GM18907 (cell line): ENCODE data around the gene PCYT1A.
A peak's percentile ranks its signal among the peaks of the same experiment; 100 is the strongest.

ENCODE experiments used
- ATAC-seq: cut with Tn5 transposase; IDR thresholded peaks from one replicate; pipeline ENCODE4 v1.9.1; 2021; ENCODE audit warnings: mild to moderate bottlenecking, moderate library complexity; ENCODE audit not compliant: unreplicated experiment

PCYT1A gene

DNA sequence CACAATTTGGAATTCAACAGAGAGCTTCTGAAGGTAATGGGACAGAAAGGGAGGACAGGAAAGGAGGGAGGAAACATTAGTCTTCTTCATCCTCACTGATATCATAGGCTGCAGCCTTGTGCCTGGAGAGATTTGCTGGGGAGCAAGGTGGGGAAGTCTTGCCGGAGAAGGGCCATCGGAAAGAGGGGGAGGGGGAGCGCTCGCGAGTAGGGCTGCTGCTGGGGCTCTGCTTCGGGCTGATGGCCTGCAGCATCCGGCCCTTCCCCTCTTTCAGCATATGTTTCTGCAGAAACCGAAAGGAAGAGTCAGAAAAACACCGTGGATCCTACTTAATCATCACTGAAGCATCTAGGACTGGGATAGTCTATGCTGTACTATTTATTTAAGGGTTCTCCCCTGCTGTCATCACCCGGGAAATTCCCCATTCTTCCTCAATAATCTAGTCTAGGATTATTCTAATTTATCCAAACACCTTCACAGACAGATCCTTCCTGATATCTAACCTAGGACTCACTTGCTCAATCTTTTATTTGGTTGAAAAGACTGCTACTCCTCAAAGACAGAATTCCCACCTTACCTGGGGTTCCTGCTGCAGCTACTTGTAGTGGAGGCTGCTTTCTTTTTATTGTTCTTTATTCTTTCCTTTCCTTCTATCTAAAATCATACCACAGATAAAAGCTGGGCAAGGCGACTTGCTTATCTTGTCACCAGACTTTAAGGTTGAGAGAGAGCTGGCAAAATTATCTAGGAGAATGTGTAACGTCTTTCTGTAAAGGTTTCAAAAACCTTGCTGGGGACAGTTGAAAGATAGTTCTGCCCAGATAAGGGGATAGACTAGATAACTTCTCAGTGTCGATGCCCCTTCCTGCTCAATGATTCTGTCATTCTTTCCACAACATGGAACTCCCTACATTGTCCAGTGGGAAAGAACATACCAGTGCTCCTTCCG, 48.6 kb downstream of the PCYT1A start:
- no peak for ATAC-seq

DNA sequence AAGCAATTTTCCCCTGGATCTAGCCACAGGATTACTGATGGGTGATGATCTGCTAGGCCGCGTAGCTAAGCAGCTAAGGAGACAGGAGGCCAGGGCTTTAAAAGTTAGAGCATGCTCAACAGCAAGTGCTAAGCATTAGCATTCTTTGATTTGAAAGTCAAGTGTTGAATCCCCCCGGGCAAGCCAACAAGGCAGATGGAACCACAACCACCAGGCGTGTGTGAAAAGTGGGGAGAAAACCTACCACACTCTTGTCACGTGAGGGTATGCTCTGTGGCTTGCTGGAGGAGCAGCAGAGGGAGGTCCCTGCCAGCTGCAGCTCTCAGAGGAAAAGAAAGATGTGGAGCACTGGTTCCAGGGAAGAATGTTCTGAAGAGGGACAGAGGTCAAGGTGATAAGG, 50.3 kb downstream of the PCYT1A start:
- no peak for ATAC-seq

DNA sequence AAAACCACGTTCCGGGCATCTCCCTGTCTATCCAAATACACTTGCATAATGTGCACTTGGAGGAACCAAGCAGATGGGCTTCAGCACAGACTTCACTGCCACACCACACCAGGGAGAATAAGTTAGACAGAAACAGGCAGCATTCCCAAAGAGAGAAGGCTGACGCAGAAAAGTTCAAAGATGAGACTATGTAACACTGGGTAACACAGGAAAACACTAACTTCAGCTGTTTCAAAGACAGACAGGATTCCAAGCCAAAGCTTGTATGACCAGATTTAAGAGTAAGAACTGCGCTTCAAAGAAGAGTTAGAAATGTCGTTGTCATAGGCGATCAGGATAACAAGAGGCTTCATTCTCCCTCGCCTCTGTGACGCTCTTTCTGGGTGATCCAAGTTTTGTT, 51.3 kb downstream of the PCYT1A start:
- no peak for ATAC-seq

DNA sequence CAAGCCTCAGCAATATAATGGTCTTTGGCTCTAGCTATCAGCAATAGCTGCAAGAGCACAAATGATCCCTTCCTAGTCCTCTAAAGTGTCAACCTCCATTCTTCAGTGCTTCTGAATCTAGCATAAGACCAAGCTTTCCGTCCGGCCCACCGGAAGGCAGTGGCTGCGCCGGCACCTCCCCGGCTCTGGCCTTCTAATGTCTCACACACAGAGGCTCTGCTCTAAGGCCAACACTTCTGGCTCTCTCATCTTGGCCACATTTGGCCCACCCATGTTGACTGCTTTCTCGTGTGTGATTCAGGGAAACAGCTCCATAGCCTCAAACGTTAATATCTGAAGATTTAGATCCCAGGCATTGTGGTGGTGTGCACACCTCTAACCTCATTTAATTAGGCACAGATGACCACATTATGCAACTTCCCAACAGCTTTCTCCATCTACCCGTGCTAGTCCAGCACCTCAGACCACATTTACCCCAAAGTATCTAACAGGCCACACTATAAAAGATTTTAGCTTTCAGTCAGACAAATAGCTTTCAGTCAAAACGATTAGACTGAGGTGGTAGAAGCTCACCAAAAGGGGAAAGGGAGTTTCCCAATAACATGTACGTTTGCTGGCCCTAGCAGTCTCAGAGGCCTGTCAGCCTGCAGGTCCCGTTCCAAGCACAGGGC, 51.9 kb downstream of the PCYT1A start:
- no peak for ATAC-seq

DNA sequence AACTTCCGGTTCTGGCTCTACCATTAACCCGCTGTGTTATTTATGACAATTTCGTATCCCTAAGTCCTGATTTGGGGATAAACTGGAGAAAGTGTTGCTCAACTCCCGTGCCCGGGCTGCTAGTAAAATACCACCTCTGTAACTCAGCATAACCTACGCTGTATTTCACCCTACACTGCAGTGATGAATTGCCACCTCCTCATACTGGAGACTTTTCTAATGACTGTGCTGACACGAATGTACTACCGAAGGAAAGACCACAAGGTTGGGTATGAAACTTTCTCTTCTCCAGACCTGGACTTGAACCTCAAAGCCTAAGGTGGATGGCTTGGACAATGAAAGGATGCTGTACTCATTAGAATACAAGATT, 54.7 kb downstream of the PCYT1A start:
- no peak for ATAC-seq

DNA sequence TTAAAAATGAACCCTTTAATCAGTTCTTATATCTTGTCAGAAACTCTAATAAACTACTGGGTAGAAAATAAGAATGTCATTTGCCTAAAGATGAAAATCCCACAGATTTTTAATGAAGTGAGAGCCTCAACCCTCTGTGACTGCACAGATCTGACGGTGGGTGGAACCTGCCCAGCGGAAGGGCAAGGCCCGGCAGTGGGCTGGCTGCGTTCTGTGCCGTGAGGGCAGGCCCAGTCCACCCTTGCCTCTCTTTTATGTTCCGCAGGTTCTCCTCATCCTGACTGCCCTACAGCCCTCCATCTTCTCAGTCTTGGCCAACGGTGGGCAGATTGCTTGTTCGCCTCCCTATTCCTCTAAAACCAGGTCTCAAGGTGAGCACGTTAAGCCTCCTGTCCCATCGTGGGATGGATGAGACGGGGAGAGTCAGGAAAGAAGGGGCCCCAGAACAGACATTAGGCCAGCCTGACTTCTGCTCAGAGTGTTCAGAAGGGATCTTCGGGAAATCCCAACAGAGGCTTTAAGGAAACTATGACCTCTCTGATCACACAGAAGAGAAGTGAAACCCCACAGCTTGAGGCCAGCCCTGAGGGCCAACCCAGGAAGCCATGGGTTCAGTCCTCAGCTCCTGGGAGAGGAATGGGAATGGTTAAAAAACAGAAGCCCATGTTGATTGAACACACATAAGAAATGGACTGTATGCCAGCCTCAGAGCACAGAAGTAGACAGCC, 55.2 kb downstream of the PCYT1A start:
- peak; percentile 56 for ATAC-seq

DNA sequence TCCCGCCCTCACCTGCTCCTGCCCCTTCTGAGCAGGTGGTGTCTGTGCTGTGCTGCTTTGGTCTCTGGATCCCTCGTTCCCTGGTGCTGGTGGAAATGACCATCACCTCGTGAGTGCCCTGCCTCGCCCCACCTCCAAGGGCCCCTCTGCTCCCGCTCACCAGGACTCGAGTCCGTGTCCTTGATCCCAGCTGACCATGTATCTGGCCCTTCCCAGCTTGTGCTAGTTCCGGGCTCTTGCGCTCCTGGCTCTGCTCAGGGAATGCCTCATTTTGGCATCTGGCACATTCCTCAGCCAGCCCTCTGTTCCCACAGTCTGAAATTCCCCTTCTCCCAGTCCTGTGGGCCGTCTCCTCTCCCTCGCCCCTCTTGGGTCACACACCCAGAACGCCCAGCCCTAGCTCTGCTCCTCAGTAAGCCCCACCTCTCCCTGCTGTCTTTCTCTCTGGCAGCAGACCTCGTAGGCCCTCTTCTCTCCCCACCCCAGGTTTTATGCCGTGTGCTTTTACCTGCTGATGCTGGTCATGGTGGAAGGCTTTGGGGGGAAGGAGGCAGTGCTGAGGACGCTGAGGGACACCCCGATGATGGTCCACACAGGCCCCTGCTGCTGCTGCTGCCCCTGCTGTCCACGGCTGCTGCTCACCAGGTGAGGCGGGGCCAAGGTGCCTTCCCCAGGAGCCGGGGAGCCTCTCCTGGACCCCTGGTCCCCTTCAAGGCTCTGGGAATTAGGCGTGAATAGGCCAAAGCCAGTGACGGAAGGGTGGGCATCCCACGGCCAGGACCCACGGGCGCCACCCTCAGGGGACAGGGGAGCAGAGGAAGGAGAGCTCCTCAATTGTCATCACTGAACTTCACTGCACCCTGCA, 59.7 kb downstream of the PCYT1A start:
- no peak for ATAC-seq

DNA sequence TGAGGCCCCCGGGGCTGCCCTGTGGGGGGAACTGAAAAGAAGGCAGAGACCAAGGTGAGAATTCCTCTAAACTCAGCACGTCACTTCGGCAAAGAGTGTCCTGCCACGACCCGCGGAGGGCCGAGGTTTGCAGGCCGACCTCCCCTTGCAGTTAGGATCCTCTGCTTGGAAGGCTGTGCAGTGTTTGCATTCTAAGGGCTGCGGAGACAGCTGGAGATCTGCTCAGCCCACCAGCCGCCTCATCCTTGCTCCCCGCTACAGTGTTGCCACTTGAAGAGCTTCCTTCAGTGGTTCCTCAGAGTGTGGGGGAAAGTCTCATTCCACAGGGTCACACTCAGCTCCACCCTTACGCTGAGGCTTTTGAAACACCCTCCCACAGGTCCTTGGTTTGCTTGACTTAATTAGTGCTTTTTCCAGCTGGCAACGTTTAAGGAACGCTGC, 60.4 kb downstream of the PCYT1A start:
- ATAC-seq: no peak

DNA sequence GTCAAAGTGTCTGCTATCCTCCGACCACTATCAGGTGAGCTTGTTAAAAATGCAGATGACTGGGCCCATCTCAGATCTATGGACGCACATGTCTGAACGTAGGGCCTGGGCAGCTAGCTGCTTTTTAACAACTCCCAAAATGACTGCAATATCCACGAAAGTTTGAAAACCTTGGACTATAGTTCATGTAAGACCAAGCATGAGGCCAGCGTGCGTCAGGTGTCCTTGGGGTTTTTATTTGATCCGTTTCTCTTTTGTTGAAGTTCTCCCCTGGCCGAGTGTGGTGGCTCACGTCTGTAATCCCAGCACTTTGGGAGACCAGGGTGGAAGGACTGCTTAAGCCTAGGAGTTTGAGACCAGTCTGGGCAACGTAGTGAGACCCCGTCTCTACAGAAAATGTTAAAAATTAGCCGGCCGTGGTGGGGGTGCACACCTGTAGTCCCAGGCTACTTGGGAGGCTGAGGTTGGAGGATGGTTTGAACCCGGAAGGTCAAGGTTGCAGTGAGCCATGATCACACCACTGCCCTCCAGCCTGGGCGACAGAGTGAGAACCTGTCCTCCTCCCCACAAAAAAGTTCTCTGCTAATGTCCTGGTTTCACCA, 61.7 kb downstream of the PCYT1A start:
- no peak for ATAC-seq

DNA sequence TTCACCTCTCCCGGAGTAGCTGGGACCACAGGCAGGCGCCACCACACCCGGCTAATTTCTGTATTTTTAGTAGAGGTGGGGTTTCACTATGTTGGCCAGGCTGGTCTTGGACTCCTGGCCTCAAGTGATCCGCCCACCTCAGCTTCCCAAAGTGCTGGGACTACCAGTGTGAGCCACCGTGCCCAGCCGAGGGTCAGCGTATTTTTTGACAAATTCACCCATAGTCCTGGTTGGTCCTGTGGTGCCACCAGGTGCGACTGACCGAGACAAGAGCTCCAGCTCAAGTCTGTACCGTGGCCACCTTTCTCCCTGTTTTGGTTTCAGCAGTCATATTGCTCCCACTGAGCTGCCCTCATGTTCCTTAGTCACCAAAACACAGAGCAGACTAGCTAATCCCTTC, 62.4 kb downstream of the PCYT1A start:
- ATAC-seq: no peak

DNA sequence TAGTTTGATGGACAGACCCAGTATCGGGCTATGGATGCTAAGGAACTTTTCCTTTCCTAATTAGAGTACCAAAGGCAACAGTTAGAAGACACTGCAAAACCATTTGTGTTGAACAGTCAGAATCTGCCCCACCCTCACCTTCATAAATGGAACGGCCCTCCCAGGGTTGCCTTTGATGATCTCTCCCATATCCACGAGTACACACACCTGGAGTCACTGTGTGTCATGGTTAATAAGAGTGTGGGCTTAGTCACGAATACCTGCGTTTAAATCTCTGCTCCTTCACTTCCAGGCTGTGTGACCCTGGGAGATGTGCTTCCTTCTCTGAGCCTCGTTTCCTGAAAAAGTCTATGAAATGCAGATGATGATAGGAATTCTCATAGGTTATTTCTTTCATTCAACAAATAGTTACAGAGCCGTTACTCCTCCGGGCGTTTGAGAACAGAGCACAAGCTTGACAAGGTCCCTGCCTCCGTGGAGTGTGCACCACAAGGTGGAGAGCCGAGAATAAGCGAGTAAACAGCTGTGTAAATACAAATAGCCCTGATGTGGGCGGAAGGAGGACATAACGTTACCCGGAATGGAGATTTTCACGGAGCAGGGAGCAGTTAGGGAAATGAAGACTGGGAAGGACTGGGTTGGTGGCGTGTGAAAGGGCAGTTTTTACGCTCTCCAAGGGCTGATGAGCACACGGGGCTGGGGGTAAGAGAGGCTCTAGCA, 64.5 kb downstream of the PCYT1A start:
- ATAC-seq: no peak

DNA sequence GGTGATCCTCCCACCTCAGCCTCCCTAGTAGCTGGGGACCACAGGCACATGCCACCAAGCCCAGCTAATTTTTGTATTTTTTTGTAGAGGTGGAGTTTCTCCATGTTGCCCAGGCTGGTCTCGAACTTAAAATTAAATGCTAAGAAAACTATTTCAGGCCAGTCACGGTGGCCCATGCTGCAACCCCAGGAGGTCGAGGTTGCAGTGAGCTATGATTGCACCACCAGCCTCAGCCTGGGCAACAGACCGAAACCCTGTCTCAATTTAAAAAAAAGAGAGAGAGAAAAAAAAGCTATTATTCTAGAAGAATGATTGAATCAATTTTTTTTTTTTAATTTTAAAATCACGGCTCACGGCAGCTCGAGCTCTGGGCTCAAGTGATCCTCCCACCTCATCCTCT, 66.5 kb downstream of the PCYT1A start:
- no peak for ATAC-seq

DNA sequence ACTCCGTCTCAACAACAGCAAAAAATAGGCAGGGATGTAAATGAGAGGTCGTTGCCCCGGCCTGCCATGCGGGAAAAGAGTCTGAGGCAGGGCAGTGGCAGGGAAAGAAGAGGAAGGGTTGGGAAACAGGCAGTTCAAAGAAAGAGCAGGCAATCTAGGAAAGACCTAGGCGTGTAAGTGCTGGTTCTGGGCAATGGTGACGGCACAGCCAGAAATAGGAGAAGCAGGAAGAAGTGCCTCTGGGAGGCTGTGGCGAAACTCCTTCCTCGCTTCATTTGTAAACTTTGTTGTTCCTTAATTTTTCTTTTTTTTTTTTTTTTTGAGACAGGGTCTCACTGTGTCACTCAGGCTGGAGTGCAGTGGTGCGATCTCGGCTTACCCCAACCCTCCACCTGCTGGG, 66.9 kb downstream of the PCYT1A start:
- no peak for ATAC-seq

DNA sequence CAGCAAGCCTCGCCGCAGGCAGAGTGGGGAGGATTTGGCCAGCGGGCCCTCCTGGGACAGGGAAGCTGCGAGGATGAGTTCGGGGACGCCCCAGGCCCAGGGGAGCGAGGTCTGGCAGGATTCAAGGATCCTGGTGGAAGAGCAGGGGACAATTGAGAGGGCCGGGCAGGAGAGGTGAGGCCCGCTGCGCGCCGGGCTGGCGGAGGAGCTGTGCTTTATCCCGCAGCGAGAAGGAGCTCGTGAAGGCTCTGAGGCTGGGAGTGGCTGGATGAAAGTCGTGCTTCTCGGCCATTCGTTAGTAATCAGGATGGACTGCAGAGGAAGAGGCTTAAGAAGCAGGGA, 67.6 kb downstream of the PCYT1A start:
- ATAC-seq: no peak

DNA sequence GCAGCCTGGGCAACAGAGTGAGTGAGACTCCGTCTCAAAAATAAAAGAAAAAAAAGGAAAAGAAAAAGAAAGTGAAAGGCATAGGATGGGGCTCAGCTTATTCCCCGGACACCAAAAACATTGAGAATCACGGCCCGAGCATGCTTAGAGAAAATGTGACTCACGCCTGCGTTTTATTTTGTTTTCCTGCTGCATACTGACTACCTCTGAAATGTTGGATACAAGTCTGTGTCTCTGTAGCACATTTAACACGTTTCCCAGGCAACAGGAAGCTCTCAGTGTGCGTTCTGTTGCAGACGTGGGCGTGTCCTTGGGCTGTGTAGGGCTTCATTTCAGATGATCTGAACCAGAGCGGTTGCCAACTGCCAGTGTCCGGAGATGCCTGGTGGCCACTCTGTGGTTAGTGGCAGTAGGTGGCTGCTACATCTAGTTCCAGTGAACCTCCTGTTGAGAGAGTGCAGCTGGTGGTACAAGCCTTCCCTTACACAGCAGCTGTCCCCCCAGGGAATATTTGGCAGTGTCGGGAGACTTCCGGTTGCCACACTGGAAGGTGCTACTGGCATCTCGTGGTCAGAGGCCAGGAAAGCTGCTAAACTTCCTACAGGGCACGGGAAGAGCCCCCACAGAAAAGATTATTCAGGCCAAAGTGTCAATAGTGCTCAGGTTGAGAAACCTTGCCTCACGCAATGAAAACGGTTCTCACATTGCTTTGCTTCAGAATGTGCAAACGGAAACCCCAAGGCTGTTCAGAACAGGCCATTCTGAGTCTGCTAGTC, 68.1 kb downstream of the PCYT1A start:
- ATAC-seq: peak; percentile 82

DNA sequence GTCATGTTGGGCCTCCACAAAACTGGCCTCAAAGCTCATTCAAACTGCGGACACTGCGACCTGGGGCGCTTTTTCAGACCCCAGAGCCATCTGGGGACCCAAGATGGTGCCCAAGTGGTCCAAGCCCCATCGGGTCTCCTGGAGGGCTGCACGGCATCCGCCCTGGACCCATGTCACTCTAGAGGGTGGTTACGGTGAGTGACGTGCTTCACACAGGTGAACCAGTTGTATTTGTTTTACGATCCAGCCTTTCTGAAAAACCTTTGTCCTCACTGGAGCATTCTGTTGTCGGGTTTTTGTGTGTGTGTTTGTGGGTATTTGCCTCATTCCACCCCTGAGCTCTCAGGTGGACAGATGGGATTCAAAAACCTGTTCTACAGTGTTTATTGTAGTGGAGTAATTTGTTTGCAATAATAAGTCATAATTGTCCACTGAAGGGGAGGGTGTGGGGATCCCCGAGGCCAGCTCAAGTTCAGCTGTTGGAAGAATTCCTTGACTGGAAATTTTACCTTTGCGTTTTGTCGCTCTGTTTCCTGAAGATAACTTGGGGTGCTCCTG, 69.3 kb downstream of the PCYT1A start:
- ATAC-seq: no peak

DNA sequence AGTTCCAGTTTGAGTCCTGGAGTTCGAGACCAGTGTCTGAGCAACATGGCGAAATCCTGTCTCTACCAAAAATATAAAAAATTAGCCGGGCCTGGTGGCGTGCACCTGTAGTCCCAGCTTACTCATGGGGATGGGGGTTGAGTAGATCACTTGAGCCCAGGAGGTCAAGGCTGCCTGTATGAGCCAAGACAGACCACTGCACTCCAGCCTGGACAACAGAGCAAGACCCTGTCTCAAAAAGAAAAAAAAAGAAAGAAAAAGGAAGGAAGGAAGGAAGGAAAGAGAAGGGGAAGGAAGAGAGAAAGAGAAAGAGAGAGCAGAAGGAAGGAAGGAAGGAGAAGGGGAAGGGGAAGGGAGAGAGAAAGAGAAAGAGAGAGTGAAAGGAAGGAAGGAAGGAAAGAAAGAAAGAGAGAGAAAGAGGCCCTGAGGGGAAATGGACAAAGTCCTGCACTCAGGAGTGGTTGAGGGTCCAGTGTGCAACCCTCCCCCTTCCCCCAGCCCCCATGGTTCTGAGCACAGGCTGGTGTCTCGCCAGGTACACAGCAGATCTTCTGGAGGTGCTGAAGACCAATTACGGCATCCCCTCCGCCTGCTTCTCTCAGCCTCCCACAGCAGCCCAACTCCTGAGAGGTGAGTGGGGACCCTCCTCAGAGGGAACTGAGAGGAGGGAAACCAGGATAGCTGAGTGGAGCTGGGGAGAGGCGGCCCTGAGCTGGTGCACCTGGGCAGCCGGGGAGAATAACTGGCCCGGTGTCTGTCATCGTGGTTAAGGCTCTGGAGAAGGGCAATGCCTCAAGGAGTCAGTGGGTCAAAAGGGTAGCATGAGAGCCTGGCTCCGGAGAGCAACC, 70.0 kb downstream of the PCYT1A start:
- ATAC-seq: no peak
